ENCODE measurements around the gene DISC1.

Gene DISC1

DNA sequence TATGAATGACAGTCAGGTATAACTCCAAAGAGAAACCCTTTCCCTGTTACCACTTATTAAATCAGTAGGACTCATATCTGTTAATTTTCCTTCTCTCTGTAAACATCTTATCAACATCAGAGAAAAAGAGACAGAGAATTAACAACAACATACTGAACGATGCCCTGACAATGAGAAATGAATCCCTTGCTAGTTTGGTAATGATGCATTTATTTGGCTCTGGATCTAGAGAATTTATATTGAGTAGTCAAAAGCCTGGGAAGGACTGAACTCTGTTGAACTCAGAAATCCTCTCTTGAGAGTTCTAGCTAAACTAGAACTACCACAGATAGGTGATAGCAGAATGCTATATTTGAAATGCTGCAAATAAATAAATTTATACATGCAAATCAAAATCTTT is 325.6 kb downstream of the DISC1 start:
- Histone ChIP-seq H3K9me2 (replicated peaks; ENCODE audit: insufficient read depth, low read length) (no peaks in the 10 kb centered on the region), H3K9me3 (ENCODE audit: insufficient read depth, low read length) (no peaks in the 10 kb centered on the region), H3K27ac (ENCODE audit: low read depth, low read length) (no peak overlapping the region), H3K79me2 (ENCODE audit: insufficient read depth, low read length) (no peaks in the 10 kb centered on the region), H3K27me3 (ENCODE audit: low read length) (no peaks in the 10 kb centered on the region), H3K4me2 (ENCODE audit: low read depth, low read length, poor library complexity, severe bottlenecking) (no peak overlapping the region), H3F3A (ENCODE audit: insufficient read depth) (no peaks in the 10 kb centered on the region), H4K20me1 (ENCODE audit: low read depth, low read length) (no peaks in the 10 kb centered on the region), H3K9ac (ENCODE audit: low read length) (no peak overlapping the region), H3K4me3 (ENCODE audit: insufficient read depth, low read length, poor library complexity, severe bottlenecking) (no peak overlapping the region), H3K36me3 (ENCODE audit: low read length) (no peaks in the 10 kb centered on the region), H2AFZ (ENCODE audit: low read depth, low read length, severe bottlenecking) (no peak overlapping the region)
- TF ChIP-seq EZH2phosphoT487 (conservative IDR thresholded peaks at IDR 0.05; ENCODE audit: low read length): no peak
- TF ChIP-seq, protein P1, sequence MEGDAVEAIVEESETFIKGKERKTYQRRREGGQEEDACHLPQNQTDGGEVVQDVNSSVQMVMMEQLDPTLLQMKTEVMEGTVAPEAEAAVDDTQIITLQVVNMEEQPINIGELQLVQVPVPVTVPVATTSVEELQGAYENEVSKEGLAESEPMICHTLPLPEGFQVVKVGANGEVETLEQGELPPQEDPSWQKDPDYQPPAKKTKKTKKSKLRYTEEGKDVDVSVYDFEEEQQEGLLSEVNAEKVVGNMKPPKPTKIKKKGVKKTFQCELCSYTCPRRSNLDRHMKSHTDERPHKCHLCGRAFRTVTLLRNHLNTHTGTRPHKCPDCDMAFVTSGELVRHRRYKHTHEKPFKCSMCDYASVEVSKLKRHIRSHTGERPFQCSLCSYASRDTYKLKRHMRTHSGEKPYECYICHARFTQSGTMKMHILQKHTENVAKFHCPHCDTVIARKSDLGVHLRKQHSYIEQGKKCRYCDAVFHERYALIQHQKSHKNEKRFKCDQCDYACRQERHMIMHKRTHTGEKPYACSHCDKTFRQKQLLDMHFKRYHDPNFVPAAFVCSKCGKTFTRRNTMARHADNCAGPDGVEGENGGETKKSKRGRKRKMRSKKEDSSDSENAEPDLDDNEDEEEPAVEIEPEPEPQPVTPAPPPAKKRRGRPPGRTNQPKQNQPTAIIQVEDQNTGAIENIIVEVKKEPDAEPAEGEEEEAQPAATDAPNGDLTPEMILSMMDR (IDR thresholded peaks at IDR 0.05; ENCODE audit: insufficient read depth, low read length, poor library complexity, severe bottlenecking): no peak

DNA sequence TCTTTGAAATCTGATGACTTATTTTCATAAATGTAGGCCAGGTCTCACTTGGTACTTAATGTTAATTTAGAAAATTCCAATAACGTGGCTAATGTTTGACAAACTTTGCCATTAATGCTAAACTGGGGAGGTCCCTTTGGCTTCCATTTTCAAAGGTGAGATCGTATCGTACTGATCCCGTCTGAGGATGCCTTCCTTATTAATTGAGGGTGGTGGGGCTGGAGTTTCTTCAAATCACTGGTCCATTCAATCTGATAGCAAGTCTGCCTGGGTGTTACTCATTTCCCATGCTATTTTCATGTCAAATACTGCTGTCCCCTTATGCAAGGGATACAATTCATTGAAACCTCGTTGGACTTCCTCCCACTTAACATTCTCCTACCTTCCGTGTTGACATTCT is 327.1 kb downstream of the DISC1 start:
- Histone ChIP-seq H3K36me3 (ENCODE audit: low read length) (no peaks in the 10 kb centered on the region), H3K27me3 (ENCODE audit: low read length) (no peaks in the 10 kb centered on the region), H3K9ac (ENCODE audit: low read length) (no peak overlapping the region), H4K20me1 (ENCODE audit: low read depth, low read length) (no peaks in the 10 kb centered on the region), H3K79me2 (ENCODE audit: insufficient read depth, low read length) (no peaks in the 10 kb centered on the region), H2AFZ (ENCODE audit: low read depth, low read length, severe bottlenecking) (no peak overlapping the region), H3F3A (ENCODE audit: insufficient read depth) (no peaks in the 10 kb centered on the region), H3K4me3 (ENCODE audit: insufficient read depth, low read length, poor library complexity, severe bottlenecking) (no peak overlapping the region), H3K9me3 (ENCODE audit: insufficient read depth, low read length) (no peaks in the 10 kb centered on the region), H3K4me2 (ENCODE audit: low read depth, low read length, poor library complexity, severe bottlenecking) (no peak overlapping the region), H3K9me2 (replicated peaks; ENCODE audit: insufficient read depth, low read length) (no peaks in the 10 kb centered on the region), H3K27ac (ENCODE audit: low read depth, low read length) (no peak overlapping the region)
- TF ChIP-seq, protein P1 (IDR thresholded peaks at IDR 0.05; ENCODE audit: insufficient read depth, low read length, poor library complexity, severe bottlenecking): no peak
- no peak for TF ChIP-seq EZH2phosphoT487 (conservative IDR thresholded peaks at IDR 0.05; ENCODE audit: low read length)

DNA sequence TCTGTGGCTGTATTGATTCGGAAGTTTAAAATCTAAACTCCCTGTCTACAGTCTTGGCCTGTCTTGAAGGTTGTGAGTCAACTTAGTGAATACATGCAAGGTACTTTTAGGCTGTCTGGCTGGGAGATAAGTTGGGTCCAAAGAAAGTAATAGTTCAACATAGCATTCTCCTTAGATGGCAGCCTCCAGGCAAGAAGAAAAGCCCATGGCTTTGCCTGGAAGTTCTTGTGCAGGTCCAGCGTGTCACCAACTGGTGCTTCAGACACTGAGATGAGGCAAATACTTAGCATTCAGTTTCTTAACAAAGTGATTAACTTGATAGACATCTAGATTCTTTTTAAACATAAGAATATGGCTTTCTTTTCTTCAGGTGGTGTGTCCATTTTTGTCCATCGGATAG is 328.2 kb downstream of the DISC1 start:
- Histone ChIP-seq H3K4me3 (ENCODE audit: insufficient read depth, low read length, poor library complexity, severe bottlenecking) (no peak overlapping the region), H2AFZ (ENCODE audit: low read depth, low read length, severe bottlenecking) (no peak overlapping the region), H3F3A (ENCODE audit: insufficient read depth) (no peaks in the 10 kb centered on the region), H3K9me2 (replicated peaks; ENCODE audit: insufficient read depth, low read length) (no peaks in the 10 kb centered on the region), H3K9ac (ENCODE audit: low read length) (no peak overlapping the region), H3K27me3 (ENCODE audit: low read length) (no peaks in the 10 kb centered on the region), H4K20me1 (ENCODE audit: low read depth, low read length) (no peaks in the 10 kb centered on the region), H3K9me3 (ENCODE audit: insufficient read depth, low read length) (no peaks in the 10 kb centered on the region), H3K27ac (ENCODE audit: low read depth, low read length) (no peak overlapping the region), H3K36me3 (ENCODE audit: low read length) (no peaks in the 10 kb centered on the region), H3K79me2 (ENCODE audit: insufficient read depth, low read length) (no peaks in the 10 kb centered on the region), H3K4me2 (ENCODE audit: low read depth, low read length, poor library complexity, severe bottlenecking) (no peak overlapping the region)
- TF ChIP-seq EZH2phosphoT487 (conservative IDR thresholded peaks at IDR 0.05; ENCODE audit: low read length): no peak
- TF ChIP-seq, protein P1 (IDR thresholded peaks at IDR 0.05; ENCODE audit: insufficient read depth, low read length, poor library complexity, severe bottlenecking): no peak
